ENCODE measurements around the gene PIP4K2C.
"Not testable (repeated sequence)": the region's sequence is repeated elsewhere in the genome, so short reads cannot be mapped to it uniquely, and the experiment has no call there.

PIP4K2C gene

DNA sequence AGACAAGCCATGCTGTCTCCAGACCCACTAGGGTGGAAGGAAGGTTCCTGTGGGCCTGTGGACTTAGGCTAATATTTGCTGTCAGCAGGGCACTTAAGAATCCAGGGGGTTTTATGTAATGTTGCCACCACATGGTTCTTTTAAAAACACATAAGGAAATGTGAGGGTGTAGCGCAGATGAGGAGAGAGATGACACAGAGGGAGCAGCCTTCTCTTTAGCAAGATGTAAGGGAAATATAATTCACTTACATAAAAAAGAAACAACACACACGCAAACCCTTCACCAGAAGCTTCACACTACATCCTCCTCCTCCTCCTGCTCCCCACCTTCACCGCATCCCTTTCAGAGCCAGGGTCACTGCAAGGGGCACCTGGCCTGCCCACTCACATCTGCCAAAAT is 4.9 kb upstream of the PIP4K2C start:
- DNase-seq = no peak

DNA sequence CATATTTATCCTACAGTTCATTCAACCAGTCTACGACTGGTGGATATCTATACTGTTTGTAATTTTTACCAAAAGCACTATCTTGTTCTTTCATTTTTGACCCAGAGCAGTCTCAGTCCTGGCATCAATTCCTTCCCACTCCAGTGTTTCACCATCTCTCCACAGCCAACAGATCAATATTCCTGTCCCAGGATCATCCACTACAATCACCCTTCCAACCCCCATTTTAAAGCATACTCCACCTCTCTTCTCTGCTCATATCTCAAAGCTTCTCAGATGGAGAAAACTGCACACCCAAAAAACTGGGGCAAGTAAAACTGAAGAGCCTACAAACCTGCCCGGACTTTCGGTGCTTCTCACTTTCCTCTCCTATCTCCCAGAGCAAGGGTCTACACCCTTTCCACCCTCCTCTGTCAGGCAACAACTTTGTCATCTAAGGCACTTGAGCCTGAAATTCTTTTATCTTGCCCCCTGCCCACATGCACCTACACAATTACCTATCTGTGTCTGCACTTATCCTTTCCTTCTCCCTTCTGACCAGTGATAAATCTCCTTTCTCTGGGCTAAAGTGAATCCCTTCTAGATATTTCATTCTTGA is 4.1 kb upstream of the PIP4K2C start:
- no peak for DNase-seq

DNA sequence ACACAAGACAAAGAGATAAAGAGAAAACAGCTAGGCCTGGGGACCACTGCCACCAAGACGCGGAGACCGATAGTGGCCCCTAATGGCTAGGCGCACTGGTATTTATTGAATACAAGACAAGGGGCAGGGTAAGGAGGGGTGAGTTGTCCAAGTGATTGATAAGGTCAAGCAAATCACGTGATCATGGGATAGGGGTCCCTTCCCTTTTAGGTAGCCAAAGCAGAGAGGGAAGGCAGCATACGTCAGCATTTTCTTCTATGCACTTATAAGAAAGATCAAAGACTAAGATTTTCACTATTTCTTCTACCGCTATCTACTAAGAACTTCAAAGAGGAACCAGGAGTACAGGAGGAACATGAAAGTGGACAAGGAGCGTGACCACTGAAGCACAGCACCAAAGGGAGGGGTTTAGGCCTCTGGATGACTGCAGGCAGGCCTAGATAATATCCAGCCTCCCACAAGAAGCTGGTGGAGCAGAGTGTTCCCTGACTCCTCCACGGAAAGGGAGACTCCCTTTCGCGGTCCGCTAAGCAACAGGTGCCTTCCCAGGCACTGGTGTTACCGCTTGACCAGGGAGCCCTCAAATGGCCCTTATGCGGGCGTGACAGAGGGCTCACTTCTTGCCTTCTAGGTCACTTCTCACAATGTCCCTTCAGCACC is 1.9 kb upstream of the PIP4K2C start:
- DNase-seq = not testable (repeated sequence)

DNA sequence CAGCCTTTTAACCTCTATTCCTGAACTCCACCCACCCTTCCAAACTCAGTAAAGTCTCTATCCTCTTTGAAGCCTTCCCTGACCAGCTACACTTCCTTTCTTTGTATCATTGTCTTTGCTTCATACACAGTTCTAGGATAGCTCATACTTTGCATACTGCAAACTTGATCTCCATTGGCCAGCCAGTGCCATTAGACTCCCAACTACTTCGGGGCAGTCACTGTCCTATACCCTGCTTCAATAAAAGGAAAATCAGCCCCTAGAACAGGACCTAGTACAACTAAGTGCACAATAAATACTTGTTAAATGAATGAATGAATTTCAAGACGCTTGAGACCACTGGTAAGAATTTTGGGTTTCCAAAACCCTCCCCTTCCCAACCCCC is 521 bp upstream of the PIP4K2C start:
- no peak for DNase-seq

DNA sequence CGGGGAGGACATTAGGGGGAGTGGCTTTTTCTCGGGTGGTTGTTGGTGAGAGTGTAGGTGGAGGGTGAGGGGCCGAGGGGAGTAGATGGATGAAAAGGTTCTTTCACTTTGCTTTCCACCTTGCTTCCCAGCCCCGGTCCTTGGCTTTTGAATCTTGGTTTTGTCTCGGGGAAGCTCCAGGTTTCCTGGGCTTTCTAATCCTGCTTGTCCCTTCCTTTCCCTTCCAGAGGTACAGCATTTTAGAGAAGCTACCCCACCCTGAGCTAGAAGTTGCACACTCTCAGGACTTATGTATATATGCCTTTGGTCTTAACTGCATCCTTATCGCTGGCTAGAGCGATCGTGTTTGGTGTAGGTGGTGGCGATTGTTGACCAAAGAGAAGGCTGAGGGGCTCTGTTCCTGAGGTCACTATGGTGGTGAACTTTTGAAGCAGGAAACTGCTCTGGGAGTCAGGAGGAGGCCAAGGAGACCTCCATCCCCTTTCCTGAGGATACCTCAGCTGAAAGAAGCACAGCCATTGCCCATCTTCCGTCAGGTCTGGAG is 862 bp downstream of the PIP4K2C start:
- DNase-seq = no peak

DNA sequence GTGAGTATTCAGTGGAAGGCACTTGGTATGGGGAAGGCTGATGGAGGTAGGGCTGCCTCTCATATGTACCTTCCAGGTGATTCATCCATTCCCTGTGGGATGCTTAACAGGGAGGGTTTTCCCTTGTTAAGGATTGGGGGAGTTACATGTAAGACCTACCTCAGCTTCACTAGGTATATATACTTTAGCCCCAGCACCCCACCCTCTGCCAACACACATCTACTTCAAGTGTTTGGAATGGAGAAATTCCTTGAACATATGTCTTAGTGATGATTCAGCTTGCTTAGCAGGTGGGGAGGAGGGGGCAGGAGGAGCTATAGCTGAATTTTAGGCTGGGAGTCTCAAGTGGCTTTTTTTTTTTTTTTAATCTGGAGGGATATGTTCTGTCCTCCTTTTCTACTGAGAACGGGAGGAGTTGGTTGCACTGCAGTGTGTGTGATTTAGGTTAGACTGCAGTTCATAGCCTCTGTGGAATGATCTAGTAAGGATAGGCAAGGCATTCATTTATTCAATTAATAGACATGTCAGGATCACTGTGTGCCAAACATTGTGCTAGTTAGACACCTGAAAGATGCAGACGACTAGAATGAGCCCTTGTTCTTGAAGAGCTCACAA is 1.7 kb downstream of the PIP4K2C start:
- DNase-seq = no peak

DNA sequence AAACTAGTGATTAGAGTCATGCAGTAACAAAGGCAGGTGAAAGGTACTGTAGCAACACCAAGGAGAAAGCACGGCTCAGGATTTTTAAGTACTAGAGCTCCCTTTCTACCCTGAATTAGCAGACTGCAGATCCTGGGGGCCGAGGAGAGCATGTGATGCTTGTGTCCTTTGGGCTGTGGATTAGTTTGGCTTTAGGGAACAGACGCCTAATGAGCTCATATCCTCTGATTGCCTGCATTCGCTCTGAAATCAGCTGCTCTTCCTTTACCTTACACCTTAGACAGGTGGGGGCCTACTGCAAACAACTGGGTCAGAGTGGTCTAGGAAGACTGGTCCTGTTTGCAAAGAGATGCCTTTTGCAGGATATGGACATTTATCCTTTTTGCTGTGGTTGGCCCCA is 2.2 kb downstream of the PIP4K2C start:
- no peak for DNase-seq

DNA sequence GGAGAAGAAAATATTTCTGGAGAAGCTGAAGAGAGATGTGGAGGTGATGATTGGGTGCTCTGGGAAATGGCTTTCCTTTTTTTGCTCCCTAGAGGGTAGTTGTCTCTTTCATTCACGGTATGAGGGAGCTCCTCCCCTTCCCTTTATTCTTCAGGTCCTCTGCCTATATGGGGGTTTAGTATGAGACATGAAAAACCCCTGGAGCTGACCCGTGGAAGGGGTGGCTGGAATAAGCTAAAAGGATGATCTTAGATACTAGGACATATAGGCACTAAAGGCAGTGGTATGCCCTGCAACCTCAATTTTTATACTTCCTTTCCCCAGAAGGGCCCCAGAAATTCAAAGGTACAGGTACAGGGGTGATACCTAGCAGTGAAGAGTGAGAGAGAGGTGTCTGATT is 9.4 kb downstream of the PIP4K2C start:
- DNase-seq = no peak

DNA sequence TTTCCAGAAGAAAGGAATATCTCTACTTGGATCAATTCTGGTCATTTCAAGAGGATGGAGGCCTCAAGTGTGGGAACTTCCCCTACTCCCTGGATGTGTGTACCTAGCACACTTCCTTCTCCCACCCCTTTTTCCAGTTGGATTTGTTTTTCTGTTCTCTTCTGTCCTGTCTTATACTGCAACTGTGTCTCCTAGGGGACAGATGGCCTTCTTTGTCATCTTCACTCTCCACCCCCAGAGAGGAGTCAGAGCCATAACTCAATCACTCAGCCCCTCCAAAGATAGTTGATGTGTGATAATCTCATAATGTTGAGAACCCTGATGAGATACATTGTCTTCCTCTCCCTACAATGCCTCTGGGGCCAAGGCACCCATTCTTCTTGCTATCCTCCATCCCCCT is 11.6 kb downstream of the PIP4K2C start:
- DNase-seq = no peak

DNA sequence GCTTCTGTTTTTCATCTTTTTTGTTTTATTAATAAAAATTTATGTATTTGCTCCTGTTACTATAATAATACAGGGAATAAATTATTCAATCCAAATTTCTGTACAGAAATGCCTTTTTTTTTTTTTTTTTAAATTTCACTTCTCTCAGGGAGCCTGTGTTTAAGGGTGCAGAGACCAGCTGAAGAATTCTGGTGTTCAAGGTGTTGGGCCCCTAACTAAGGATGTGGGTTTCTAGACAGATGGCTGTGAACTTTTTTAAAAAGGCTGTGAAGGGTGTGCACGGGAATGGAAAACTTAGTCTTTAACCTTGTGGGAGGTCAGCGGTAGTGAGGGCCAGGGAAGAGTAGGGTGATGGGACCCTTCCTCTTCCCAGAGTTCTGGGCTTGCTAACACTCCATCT is 12.3 kb downstream of the PIP4K2C start:
- DNase-seq = no peak

DNA sequence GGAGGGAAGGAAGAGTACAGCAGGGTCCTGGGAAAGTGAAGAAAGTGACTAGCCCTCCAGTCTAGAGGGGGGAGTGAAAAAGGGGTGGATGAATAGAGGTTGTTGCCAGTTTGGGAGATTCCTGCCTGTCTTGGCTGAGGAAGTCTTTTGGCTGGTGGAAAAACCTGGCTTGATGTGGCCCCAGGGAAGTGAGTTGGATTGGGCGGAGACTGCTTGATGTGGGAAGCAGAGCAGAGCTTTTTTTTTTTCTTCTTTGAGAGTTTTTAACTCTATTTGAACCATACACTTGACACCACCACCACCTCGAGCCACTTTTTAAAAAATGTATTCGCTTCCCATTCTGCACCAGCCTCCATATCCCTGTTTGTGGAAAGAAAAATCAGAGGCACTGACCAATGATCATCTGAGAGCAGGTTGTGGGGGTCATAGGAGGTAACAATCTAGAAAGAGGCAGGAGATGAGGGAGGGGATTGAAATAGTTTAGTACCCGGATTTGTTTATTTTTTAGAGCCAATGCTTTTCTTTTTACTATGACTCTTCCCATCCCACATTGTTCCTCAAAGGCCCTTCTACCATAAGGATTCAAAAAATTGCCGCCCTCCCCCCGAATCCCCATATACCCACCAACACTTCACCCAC is 12.9 kb downstream of the PIP4K2C start:
- no peak for DNase-seq

DNA sequence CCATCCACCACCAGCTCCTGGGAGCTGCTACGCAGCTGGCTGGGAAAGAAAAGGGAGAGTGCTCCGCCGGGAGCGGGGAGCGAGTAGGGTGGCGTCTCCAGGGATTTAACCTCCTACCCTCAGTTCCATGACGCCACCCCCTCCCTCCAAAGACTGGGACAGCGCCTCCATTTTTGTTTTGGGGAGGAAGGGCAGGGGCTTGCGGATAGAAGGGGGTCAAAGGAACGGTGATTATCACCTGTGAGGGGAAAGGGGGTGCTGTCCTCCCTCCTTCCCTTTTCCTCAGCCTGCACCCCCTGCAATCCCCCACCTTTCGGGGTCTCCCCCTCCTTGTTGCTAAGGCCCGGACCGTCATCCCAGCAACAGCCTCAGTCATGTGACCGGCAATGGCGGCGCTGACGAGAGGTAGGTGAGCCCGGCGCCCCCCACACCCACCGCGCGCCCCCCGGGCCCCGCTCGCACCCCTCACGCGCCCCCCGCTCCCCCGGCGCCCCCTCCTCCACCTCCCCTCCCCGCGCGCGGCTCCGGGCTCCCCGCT is 13.5 kb downstream of the PIP4K2C start, which contains the start of gene DTX3:
Gene DTX3 (plus strand): TSS at position 371 of the 538 bp plus-strand sequence. CDS start 1,694 bp downstream, outside the sequence.
- no peak for DNase-seq

DNA sequence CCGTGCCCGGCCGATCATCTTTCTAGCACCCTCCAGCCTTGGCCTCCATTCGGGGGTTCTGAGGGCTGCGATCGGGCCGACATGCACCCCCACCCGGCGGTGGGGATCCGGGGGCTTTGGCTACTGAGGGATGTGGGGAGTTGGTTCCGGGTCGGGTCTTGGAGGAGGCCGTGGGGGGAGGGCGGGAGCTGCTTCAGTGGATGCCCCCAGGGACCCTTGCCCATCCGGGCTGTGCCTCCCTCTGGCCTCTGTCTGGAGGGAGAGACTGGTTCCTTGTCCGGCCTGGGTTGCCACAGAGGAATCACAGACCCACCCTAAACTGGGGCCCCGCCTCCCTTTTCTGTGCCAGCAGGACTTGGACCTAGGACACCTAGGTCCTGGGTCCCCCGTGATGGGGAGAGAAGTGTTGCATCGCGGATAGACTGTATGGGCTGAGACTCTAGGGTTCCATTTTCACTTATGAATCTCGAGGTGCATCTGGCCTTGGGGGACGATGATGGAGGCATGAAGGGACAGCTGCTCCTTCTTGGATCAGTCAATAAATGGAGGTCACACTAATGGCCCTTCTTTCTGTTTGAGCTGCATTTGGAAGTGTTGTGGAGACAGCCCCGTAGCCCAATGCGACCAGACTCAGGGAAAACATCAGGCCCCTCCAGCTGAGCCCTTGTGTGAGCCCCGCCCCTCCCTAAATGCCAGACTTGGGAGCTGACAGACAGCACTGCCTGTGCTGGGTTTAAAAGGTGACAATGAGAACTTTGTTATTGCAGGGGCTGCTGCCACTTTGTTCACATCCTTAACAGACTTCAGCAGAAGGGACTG is 14.2 kb downstream of the PIP4K2C start:
- DNase-seq = no peak

DNA sequence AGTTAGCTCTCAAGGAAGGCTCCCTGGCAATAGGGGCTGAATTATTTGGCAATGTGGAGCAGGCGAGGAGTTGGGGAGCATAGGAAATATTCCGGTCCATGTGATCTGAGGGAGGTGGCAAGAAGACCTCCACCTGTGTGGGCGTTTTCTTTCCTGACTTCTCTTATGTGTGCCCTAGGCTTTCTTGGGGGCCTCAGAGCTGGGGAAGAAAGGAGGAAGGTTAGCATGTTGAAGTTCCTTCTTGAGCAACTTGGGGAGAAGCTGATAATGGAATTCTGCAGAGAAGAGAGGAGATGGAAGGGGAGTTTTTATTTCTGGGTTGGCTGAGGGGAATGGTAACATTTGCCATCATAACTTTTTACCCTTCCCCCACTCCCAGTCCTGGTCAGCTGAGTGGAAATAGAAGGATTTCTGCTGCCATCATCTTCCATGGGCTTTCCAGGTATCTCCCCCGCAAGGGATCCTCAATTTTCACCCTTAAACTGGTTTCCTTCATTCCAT is 14.9 kb downstream of the PIP4K2C start:
- no peak for DNase-seq

DNA sequence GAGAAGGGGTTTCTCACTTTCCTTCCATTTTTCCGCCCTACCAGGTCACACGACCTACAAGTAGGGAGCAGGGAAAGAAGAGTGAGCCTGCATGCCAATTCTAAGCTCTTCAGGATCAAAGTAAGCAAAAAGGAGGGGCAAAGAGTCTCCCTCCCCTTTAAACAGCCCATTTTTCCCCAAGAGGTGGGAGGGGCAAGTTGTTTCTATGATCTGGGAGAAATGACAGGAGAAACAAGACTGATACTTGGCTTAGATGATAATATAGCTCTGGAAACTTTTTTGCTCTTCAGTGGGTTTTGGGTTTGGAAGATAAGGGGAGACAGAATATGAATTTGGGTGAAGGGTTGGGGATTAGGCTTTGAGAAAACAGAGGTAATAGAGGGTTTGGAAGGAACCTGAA is 15.4 kb downstream of the PIP4K2C start:
- no peak for DNase-seq

DNA sequence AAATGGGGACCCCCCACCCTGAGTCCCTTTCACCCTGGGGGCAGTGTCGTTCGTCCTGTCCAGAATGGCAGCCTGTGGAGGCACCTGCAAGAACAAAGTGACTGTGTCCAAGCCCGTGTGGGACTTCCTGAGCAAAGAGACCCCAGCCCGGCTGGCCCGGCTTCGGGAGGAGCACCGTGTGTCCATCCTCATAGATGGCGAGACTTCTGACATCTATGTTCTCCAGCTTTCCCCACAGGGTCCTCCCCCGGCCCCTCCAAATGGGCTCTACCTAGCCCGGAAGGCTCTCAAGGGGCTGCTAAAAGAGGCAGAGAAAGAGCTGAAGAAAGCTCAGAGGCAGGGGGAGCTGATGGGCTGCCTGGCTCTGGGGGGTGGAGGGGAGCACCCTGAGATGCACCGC is 15.8 kb downstream of the PIP4K2C start:
- no peak for DNase-seq

DNA sequence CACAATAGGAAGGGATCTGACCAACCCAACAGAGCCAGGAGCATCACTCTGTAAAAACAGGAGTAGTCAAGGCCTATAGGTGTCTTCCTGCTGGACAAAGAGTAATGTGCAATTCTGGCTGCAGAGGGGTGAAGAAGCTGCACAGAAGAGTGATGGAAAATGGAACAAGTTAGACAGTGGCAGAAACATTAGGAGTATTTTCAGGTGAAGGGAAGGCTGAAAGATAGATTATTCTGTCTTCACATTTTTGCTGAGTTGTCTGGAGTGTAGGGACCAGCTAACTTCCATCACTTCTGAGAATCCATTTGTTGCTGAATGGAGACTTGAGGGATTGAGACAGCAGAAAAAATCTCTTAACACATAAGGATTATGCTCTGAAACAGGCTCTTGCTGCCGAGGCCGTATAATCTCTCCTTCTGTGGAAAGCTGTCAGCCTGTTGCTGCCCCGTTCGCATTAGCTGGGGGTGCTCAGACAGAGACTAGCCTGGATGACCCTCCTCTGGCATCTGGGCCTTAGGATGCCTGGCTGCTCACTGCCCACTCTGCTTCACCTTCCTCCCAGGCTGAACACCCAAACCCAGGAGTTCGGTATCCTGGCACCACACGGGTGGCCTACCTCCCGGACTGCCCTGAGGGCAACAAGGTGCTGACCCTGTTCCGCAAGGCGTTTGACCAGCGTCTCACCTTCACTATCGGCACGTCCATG is 17.1 kb downstream of the PIP4K2C start:
- DNase-seq = no peak

DNA sequence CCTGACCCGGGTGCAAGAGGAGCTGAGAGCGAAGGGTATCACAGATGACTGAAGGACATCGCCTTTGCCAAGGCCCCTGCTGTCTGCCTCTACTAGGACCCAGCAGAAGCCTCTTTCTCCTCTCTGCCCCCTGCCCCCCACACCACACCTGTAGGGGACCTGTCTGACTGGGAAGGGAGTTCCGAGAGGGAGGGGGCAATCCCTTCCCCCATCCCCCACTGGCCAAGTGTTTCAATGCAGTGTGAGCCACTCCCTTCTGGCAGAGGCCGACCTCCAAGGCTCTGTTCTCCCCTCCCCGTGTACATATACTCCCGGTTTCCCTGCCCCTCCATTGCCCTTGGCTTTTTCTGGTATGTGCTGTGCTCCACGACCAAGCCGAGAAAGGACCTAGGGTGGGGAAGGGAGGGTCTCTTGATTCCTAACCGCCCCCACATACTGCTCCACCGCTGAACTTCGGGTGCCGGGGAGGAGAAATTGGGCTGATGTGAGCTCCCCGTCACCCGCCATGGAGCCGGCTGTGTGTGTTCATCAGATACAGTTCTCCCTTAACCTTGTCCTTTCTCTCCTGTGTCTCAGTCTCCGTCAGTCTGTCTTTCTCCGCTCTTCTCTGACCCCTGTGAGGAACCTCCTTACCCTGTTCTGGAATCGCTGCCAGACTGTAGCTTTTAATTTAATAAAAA is 18.2 kb downstream of the PIP4K2C start:
- no peak for DNase-seq

DNA sequence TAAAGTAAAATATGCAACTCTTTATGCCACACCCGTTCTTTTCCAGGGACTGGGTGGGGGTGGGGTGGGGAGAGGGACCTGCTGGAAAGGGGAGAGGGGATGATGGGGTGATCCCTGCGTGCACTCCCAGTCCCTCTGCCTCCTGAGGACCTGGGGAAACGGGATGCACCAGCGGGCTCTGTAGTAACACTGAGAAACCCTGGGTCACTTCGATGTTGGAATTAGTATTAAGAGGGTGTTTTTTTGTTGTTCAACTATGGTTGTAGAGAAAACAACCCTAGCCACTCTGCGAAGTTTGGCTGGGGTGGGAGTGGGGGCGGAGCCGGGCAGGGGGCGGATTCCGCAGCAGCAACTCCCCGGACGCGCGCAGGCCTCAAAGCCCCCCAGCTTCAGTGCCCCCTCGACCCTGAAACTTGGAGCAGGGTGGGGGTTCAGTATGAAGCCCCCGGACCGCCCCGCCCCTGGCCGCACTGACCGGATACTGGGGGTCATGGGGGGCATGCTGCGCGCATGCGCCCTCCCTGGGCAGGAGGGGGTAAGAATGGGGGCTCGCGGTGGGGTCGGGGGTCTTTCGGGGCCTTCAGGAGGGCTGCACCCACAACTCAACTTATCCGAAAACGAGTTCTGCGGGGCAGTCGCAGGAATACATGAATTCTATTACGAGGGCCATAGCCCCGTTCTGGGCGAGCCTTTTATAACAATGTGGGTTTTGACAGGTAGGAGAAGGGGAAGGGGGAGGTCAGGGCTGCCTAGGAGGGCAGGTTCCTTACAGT is 19.0 kb downstream of the PIP4K2C start:
- DNase-seq = no peak

DNA sequence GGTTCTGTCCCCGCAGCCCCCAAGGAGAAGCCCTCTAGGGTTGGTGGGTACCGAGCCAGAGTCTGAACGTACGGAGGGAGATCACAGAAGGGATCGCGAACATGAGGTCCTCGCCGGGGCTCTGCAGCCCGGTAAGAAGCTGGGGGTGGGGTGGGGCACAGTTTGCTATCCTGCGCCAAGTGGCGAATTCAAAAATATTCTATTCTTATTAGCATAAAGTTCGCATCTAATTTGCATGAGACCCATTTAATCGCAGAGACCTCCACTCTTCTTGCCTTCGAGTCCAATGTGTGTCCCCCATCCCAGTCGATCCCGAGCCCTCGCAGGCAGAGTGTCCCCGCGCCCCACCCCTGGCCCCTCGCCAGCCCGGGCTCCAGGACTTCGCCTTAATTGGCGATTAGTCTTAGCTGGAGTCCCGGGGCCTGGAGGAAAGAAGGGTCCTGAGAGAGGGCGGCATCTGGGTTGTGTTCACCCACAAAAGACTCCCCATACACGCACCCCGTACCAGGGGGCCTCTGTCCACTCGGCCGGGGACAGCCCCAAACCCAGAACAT is 19.6 kb downstream of the PIP4K2C start:
- no peak for DNase-seq
